A375 (cell line): Measurements from ENCODE around the gene PABPC1L2B. TPM values are rescaled to one million over a fixed set of nuclear protein-coding genes. Genes with fewer than 3 reads are reported as not detected.

ENCODE experiments used
- total RNA-seq: library from RNA; depleted of rRNA; stranded (reverse); fragments of >200 nt; shearing (Covaris generic); gene quantifications from 2 replicates; pipeline ENCODE4 v1.2.3, GENCODE V29; 2014; rRNA removed

Gene PABPC1L2B
- 0.19 TPM in 1 of 2 replicates, not detected in the other for total RNA-seq

GRCh38 chrX:73002733-73003132, at the start of gene PABPC1L2B:
Gene PABPC1L2B, plus strand, starts transcription at chrX:73002939. Its CDS starts 704 bp downstream, at chrX:73003643.

Other genes starting within 250 kb of the PABPC1L2B start
- gene DMRTC1B, start 226.0 kb upstream of the PABPC1L2B start, total RNA-seq, result not detected in 2 replicates
- gene FAM236B, start 220.3 kb upstream of the PABPC1L2B start, total RNA-seq, result not detected in 2 replicates
- gene FAM236D, start 194.7 kb upstream of the PABPC1L2B start, total RNA-seq, result not detected in 2 replicates
- gene FAM236C, start 90.3 kb upstream of the PABPC1L2B start, total RNA-seq, result not detected in 2 replicates
- gene FAM236A, start 64.7 kb upstream of the PABPC1L2B start, total RNA-seq, result not detected in 2 replicates
- gene DMRTC1, start 59.1 kb upstream of the PABPC1L2B start, total RNA-seq, result not detected in 2 replicates
- not detected in 2 replicates for gene PABPC1L2A, start 76.6 kb downstream of the PABPC1L2B start, total RNA-seq
- gene NAP1L2, start 211.9 kb downstream of the PABPC1L2B start, total RNA-seq, result 0.74 and 0.94 TPM in 2 replicates